Endothelial cell of umbilical vein (primary cell): ENCODE measurements around the gene VPS41.

Experiments used
- CTCF ChIP-seq, 2 donors: IDR thresholded peaks; 1 replicate in 1 of 2; 2 replicates in 1 of 2; pipeline ENCODE4 v1.5.1; 2011; ENCODE audit warnings: low read length in 2 of 2, mild to moderate bottlenecking in 2 of 2, moderate library complexity in 2 of 2, control low read depth in 1 of 2, inconsistent platforms in 1 of 2, low read depth in 1 of 2; ENCODE audit not compliant: insufficient read depth in 1 of 2; ENCODE audit errors: extremely low read depth in 1 of 2
- EZH2 ChIP-seq: IDR thresholded peaks from 2 replicates; pipeline ENCODE4 v1.6.1; 2012; ENCODE audit warnings: borderline replicate concordance, low read depth, mild to moderate bottlenecking, moderate library complexity, low read length, inconsistent platforms; ENCODE audit not compliant: severe bottlenecking
- FOS ChIP-seq: IDR thresholded peaks from 2 replicates; pipeline ENCODE4 v1.6.1; 2011; ENCODE audit warnings: mild to moderate bottlenecking, low read length, moderate library complexity, borderline replicate concordance; ENCODE audit not compliant: insufficient read depth
- GATA2 ChIP-seq: IDR thresholded peaks from 2 replicates; pipeline ENCODE4 v1.7.0; 2011; ENCODE audit warnings: low read depth, mild to moderate bottlenecking, moderate library complexity, mixed read lengths, low read length; ENCODE audit not compliant: insufficient read length, insufficient read depth
- JUN ChIP-seq: IDR thresholded peaks from 2 replicates; pipeline ENCODE4 v1.6.1; 2011; ENCODE audit warnings: borderline replicate concordance, low read depth; ENCODE audit not compliant: insufficient read length, insufficient read depth
- MAX ChIP-seq: IDR thresholded peaks from 2 replicates; pipeline ENCODE4 v1.6.1; 2011; ENCODE audit not compliant: insufficient read depth, insufficient read length
- MYC ChIP-seq: IDR thresholded peaks from one replicate; pipeline ENCODE4 v1.6.1; 2011; ENCODE audit warnings: mild to moderate bottlenecking, low read depth, low read length
- POLR2A ChIP-seq: IDR thresholded peaks from 2 replicates; pipeline ENCODE4 v1.6.1; 2012; ENCODE audit warnings: low read depth, mild to moderate bottlenecking, control low read depth, low read length
- POLR2AphosphoS5 ChIP-seq: IDR thresholded peaks from 2 replicates; pipeline ENCODE4 v1.6.1; 2012; ENCODE audit warnings: low read depth, mild to moderate bottlenecking, control low read depth, low read length, moderate library complexity; ENCODE audit not compliant: insufficient read depth

- no peak for TF ChIP-seq CTCF (IDR thresholded peaks at IDR 0.05; ENCODE audit: extremely low read depth in 1 of 2, insufficient read depth in 1 of 2, low read depth in 1 of 2, low read length in 2 of 2)
- no peak for TF ChIP-seq POLR2AphosphoS5
- TF ChIP-seq FOS: no peak
- no peak for TF ChIP-seq JUN
- no peak for TF ChIP-seq POLR2A
- no peak for TF ChIP-seq EZH2
- no peak for TF ChIP-seq MAX
- TF ChIP-seq MYC: no peak
- no peak for TF ChIP-seq GATA2
These were observed 83.1 kb downstream of the VPS41 start for GRCh38 chr7:38825721-38826440.
